ENCODE measurements around the gene ACADVL. TPM values are rescaled to one million over a fixed set of nuclear protein-coding genes. Genes with fewer than 3 reads are reported as not detected.

Gene ACADVL
- total RNA-seq, 1 experiment from 2014 or later: 558 TPM

DNA sequence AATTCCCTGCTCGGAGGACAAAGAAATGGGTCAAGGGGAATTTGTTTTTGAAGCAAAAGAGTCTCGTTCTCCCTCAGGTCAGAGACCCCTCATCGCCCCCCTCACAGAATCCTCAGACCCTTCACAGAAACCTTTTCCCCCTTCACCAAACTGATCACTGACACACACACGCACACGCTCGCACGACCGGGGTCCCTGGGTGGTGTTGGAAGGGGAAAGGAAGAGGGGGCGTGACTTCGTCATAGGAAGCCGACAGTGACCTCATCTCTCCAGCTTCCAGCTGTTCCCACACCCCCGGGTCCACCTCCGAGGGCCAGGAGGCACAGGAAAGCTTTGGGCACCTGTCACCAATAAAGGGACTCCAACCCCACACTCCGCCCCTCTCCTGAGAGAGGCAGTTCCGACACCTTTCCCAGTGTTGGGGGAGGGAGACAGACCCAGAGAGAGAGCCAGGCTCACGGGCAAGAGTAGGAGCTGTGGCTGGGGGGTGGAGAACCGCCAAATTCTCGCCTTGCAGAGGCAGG lies 41.7 kb upstream of the ACADVL start:
- no peak for TF ChIP-seq EZH2phosphoT487 (IDR thresholded peaks at IDR 0.05; ENCODE audit: borderline replicate concordance, low read length)
- TF ChIP-seq, protein P1, sequence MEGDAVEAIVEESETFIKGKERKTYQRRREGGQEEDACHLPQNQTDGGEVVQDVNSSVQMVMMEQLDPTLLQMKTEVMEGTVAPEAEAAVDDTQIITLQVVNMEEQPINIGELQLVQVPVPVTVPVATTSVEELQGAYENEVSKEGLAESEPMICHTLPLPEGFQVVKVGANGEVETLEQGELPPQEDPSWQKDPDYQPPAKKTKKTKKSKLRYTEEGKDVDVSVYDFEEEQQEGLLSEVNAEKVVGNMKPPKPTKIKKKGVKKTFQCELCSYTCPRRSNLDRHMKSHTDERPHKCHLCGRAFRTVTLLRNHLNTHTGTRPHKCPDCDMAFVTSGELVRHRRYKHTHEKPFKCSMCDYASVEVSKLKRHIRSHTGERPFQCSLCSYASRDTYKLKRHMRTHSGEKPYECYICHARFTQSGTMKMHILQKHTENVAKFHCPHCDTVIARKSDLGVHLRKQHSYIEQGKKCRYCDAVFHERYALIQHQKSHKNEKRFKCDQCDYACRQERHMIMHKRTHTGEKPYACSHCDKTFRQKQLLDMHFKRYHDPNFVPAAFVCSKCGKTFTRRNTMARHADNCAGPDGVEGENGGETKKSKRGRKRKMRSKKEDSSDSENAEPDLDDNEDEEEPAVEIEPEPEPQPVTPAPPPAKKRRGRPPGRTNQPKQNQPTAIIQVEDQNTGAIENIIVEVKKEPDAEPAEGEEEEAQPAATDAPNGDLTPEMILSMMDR (conservative IDR thresholded peaks at IDR 0.05; ENCODE audit: low read depth, low read length): no peak
- TF ChIP-seq EZH2 (IDR thresholded peaks at IDR 0.05; ENCODE audit: low read length, unreplicated experiment): no peak
- peak overlapping the region; percentile 27 for H3K9ac ChIP-seq (ENCODE audit: low read length)
- H3K4me1 ChIP-seq (ENCODE audit: insufficient read depth, low read length): no peaks in the 10 kb centered on the region
- H4K20me1 ChIP-seq (ENCODE audit: low read length): no peaks in the 10 kb centered on the region
- peak overlapping the region; percentile 98 for H3K4me2 ChIP-seq (ENCODE audit: low read length)
- H3K9me2 ChIP-seq (replicated peaks; ENCODE audit: low read length): no peaks in the 10 kb centered on the region
- H3K36me3 ChIP-seq (ENCODE audit: low read depth, low read length): no peaks in the 10 kb centered on the region
- peak overlapping the region; percentile 90 for H2AFZ ChIP-seq (ENCODE audit: low read length)
- ChIA-PET CTCF (interaction anchor here (2.1 kb wide), 1 partner anchor 132 kb away, joined by 11 read pairs; no protein-coding TSS in a partner anchor), POLR2A (ENCODE audit: unreplicated experiment) (interaction anchor here (0.6 kb wide), 1 partner anchor 132 kb away, joined by 3 read pairs; no protein-coding TSS in a partner anchor)
- peak; percentile 47 for ATAC-seq
- no peak overlapping the region for H3K27ac ChIP-seq (ENCODE audit: low read length)
- no peaks in the 10 kb centered on the region for H3K79me2 ChIP-seq (ENCODE audit: low read length)
- H3K27me3 ChIP-seq (ENCODE audit: low read length): no peaks in the 10 kb centered on the region
- peak; percentile 4 for DNase-seq
- H3F3A ChIP-seq (ENCODE audit: low read length, unreplicated experiment): no peaks in the 10 kb centered on the region
- H3K4me3 ChIP-seq (ENCODE audit: low read length): peak overlapping the region; percentile 77
- H3K9me3 ChIP-seq (ENCODE audit: low read length): no peaks in the 10 kb centered on the region
- intact Hi-C loops (cut with micrococcal nuclease): loop anchor here (2.0 kb wide), 1 partner anchor 131 kb away; no protein-coding TSS in a partner anchor
- BruUV-seq (replicated peaks): no TSS peak

DNA sequence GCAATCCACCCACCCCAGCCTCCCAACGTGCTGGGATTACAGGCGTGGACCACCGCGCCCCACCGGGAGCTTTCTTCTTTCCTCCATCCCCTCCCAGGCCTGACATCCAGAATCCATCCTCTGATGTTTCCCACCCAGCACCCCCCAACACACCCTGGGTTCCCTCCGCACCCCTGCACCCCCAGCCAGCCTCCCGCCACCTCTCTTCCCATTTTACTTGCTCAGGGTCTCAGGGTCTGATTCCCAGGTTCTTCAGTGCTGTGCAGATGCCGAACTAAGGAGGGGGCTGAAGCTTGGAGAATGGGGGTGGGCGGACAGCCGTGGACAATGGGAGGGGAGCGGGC lies 40.8 kb upstream of the ACADVL start:
- H3K9ac ChIP-seq (ENCODE audit: low read length): no peak overlapping the region
- no peaks in the 10 kb centered on the region for H3K9me3 ChIP-seq (ENCODE audit: low read length)
- H2AFZ ChIP-seq (ENCODE audit: low read length): no peak overlapping the region
- H3K36me3 ChIP-seq (ENCODE audit: low read depth, low read length): no peaks in the 10 kb centered on the region
- no peak overlapping the region for H3K4me3 ChIP-seq (ENCODE audit: low read length)
- H4K20me1 ChIP-seq (ENCODE audit: low read length): no peaks in the 10 kb centered on the region
- intact Hi-C loops (cut with micrococcal nuclease): no loop called here
- H3K9me2 ChIP-seq (replicated peaks; ENCODE audit: low read length): no peaks in the 10 kb centered on the region
- no peak overlapping the region for H3K27ac ChIP-seq (ENCODE audit: low read length)
- H3K4me1 ChIP-seq (ENCODE audit: insufficient read depth, low read length): no peaks in the 10 kb centered on the region
- no peaks in the 10 kb centered on the region for H3K27me3 ChIP-seq (ENCODE audit: low read length)
- TF ChIP-seq EZH2 (IDR thresholded peaks at IDR 0.05; ENCODE audit: low read length, unreplicated experiment) (no peak), EZH2phosphoT487 (IDR thresholded peaks at IDR 0.05; ENCODE audit: borderline replicate concordance, low read length) (no peak)
- TF ChIP-seq, protein P1 (conservative IDR thresholded peaks at IDR 0.05; ENCODE audit: low read depth, low read length): no peak
- H3K79me2 ChIP-seq (ENCODE audit: low read length): no peaks in the 10 kb centered on the region
- DNase-seq (no peak), ATAC-seq (no peak)
- H3K4me2 ChIP-seq (ENCODE audit: low read length): no peak overlapping the region
- ChIA-PET POLR2A (ENCODE audit: unreplicated experiment) (no interaction called here), CTCF (interaction anchor here (0.7 kb wide), 1 partner anchor 112 kb away, joined by 9 read pairs; no protein-coding TSS in a partner anchor)
- H3F3A ChIP-seq (ENCODE audit: low read length, unreplicated experiment): no peaks in the 10 kb centered on the region
- BruUV-seq (replicated peaks): no TSS peak

Measured in PC-3 (cell line).